Stimulated activated CD4-positive, alpha-beta T cell treated with anti-CD3 and anti-CD28 coated beads, Interleukin-1b, Interleukin-23, amount 100 ng/mL, for 1 hour (primary cell): ENCODE results near the gene MAP4K4.

Experiments used
- DNase-seq, 2 donors: peaks; one replicate each; pipeline ENCODE4 v3.0.0-alpha.2; 2020; ENCODE audit warnings: low read depth in 2 of 2

The MAP4K4 gene

DNA sequence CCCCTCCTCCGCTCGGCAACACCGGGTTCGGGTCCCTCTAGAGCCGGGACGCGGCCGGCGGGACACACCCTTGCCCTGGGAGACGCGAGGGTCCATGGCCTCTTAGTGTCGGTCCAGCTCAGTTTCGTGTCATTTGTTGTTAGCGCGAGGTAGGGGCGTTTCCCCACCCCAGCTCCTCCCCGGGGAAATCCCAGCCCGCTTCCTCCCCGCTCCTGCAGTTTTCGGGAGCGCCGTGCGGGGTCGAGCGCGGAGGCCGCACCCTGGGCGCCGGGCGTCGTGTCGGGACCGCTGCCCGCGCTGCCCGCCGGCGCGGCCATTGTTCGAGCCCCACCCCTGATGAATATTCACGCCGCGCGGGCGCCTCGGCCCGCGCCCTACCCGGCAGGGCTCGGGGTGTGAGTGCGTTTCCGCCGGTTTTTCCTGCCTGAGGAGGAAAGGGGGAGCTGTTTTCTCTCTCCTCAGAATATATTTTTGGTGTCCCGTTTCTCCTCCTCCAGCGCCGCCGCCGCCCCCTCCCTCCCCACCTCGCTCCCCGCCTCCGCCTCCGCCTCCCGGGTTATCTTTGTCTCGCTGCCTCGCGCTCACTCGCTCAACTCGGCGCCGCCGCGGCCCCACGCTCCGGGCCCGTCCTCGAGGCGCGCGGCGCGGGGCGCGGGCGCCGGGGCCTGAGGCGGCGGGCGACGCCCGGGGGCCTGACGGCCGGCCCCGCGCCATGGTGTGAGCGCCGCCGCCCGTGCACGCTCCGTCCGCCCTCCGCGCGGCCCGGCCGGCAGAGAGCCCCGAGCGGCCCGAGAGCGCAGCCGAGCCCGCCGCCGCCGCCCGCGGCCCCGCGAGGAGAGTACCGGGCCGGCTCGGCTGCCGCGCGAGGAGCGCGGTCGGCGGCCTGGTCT is at the start of gene MAP4K4:
TSS of gene MAP4K4 (plus strand) at position 584 of the 890 bp plus-strand sequence. CDS start 374 bp downstream, outside the sequence.
- peak; percentile 49 to 55 for DNase-seq

DNA sequence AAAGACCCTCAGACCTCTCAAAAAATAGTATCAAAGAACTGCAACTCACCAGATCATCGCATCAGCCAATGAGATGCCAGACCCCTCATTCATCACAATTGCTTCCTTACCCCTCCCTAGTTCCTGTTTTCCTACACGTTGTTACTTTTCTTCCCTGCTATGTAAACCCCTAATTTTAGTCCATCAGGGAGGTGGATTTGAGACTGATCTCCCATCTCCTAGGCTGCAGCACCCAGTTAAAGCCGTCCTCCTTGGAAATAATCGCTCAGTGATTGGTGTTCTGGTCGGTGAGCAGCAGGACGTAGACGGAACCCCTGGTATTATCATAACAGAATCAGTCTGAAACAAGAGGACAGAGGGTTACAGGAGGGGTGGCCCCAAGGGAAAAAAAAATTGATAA is 44.0 kb upstream of the MAP4K4 start:
- DNase-seq, result no peak

DNA sequence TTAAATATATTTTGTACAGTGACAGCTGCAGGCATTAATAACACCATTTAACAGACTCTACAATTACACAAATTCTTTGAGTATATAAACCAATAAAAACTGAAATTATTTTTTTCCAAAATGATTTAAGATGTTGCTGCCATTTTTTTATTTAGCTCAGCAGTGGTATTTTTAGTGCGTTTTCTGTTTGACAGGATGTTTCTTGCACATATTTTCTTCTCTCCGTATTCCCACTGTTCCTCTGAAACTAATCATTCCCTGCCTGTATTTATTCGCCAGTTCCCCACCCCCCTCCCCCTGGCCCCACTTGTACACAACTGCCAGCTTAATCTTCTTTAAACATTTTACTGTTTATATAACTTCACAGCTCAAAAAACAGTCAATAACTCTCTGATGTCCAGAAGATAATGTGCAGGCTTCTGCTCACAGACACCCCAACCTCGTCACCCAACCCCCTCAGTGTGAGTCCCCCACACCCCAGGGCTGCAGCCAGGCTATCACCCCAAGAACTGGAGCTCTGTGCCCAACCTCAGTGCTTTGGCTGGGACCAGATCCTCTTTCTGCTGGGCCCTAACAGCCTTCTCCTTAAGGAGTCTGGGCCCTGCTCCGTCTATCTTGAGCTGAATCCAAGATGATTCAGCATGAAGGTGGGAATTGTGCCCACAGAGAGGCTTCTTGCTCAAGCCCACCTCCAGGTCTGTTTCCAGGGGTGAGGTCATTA is 41.6 kb upstream of the MAP4K4 start:
- DNase-seq, result no peak

DNA sequence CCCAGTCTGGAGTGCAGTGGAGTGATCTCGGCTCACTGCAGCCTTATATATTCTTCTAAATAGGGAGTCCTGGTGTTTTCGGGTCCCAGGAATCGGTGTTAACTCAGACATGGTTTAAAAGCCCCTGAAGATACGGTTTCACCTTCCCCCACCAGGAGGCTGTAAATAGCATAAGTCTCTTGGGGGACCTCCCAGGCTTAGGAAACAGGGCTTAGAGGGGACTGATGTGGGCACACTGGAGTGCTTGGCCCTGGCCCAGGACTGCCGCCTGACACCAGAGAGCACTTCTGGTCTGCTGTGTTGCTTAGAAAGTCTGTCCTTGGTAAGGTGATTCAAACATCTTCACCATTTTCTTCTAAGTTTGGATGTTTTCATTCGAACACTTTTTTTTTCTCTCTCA is 39.7 kb upstream of the MAP4K4 start:
- no peak for DNase-seq

DNA sequence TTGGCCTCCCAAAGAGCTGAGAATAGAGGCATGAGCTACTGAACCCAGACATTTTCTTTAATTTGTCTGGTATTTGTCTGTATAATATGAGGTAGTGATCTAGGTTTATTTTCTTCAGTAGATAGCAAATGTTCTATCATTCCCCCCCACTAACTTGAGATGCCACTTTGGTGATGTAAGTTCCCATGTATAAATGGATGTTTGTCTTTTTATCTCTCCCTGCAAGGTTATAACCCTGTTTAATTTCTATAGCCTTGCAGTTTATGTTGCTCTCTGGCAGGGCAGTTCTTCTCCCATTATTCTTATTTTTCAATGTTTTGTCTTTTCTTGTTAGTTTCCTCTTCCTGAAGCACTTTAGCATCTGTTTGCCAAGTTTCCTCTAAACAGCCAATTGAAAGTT is 39.1 kb upstream of the MAP4K4 start:
- DNase-seq, result no peak

DNA sequence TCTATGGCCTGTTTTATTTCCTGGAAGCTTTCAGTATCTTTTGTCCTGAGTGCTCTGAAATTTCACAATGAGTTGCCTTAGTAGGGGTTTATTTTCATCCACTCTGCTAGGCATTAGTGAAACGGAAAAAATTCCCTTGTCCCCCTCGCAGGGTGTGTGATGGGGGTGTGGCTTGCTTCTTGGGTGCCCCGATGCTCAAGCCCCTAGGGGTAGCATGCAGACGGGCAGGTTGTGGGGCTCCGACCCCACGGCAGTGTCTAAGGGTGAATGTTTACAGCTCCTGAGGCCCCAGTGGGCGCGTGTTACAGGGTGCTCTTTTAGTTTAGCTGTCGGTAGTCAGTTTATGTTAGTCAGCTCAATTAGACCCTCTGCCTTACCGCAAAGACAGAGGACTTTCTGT is 32.2 kb upstream of the MAP4K4 start:
- no peak for DNase-seq

DNA sequence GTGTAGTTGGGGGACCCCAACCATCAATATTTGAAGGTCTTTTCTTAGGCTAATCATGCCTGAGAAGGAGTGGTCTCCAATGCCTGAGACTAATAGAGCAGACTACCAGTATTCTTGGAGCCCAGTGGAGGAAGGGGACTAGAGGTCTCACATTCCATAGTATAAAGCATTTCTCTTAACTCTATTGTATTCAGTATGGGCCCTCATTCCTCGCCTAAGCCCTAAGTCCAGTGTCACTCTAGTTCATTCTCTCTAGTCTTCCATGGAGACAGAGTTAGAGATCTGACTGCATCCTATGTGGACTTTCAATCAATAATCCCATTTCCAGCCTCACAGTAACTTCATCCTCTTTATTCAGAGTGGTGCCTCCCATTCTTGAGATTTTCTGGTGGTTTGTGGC is 29.7 kb upstream of the MAP4K4 start:
- no peak for DNase-seq

DNA sequence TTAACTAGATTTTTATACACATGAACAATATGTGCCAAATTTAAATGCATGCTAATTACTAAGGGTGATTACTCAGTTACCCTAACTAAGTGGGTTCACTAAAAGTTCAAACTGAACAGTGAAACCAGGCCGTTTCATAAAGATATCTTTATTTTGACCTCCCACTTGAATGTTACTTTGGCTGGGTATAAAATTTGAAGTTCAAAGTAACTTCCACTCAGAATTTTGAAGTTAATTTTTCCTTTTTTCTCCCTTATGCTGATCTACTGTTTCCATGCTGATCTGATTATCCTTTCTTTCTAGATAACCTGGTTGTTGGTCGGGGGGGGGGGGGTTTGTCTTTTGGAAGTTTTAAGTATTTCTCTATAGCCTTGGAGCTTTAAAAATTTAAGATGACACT is 25.5 kb upstream of the MAP4K4 start:
- no peak for DNase-seq

DNA sequence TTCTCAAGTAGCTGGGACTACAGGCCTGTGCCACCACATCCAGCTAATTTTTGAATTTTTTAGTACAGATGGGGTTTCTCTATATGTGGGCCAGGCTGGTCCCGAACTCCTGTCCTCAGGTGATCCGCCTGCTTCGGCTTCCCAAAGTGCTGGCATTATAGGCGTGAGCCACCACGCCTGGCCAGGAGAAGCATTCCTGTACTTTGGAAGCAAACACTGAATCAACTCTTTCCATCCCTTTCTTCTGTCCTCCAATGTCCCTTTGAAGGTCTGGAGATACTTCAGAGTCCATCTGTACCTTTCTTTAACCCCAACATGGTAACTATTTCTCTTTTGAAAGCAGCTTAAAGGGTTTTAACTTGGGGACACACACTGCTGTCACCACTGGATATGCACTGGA is 23.6 kb upstream of the MAP4K4 start:
- DNase-seq, result no peak

DNA sequence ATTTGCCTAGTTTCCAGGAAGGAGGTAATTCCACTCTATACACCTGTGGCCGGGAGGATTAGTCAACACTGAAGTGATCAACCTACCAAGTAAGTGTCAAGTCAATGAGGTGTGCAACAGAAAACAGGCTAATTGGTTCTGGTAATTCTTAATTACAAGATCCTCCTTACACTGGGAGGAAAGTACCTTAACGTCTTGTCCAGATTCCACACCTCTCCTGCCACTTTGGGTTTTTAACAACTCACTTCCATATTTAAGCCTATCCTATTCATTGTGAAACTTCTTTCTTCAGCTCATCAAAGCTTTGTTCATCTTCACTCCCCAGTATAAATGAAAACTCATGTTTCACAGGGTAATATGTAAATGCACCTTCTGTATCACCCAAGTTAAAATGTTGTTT is 22.0 kb upstream of the MAP4K4 start:
- DNase-seq, result no peak

DNA sequence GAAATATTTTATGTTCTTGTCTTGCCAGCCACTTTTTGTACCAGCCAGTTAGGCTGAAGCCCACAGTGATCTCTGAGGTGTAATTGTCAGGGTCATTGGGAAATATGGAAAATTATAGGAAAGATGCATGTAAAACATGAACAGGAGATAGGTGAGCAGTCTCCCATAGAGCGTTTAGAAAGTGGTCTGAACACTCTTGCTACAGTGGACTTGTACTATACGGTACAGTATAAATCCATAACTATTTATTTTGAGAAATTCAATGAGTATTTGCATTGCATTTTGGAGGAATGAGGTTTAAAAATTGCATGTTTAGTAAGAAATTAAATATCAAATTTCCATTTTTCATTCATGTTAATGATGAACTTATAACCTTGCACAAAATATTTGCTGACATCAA is 20.8 kb upstream of the MAP4K4 start:
- DNase-seq, result no peak

DNA sequence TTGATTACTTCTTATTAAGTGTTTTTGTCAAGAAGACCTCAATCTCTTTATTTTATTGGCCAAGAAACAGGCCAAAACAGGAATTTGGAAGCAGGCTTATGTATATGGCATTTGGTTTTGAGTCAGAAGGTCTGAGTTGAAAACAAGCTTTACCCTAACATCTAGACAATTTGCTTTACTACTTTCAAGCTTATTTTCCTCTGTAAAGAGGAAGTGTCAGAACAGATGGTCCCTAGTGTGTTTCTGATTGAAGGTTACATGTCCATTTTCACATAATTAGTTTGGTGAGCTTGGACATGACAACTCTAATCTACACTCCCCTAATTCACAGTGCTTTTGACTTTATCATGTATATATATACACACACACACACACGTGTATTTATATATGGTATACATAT is 19.8 kb upstream of the MAP4K4 start:
- no peak for DNase-seq

DNA sequence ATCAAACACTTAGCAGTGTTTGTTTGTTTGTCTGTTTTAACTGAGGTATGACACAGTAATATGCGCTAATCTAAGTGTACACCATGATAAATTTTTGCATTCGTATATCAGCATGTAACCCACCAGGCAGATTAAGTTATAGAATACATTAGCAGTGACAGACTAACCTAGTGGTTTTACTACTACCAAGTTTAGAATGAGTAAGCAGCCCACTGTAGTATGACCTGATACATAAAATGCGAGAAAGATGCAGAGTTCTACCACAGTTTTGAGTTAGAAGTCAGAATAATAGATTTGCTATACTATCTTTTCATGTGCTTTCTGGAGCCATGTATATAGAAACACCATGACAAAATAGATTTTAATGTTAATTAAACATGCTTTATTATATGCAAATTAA is 19.1 kb upstream of the MAP4K4 start:
- DNase-seq, result no peak

DNA sequence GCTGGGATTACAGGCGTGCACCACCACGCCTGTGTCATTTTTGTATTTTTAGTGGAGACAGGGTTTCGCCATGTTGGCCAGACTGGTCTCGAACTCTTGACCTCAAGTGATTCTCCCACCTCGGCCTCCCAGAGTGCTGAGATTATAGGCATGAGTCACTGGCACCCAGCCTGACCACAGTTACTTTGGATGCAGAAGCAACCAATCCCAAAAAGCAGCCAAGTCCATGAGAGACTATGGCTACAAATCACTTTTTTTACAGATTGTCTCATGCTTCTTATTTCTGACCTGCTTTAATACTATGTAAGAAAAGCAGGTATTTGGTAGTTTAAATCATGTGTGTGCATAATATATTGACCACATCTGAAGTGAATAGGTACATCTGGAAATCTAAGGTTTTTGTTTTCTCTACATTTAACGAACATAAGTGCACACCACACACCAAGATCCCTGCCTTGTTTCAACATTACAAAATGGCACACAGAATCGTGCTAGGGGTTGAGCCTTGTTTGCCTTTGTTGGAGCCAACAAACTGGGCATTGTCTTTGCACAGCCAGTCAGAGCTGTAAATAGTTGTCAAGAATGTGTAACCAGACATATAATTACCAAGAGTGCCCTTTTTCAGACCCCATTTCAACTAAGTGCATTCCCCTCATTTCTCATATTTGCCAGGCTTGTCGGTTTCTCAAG is 18.3 kb upstream of the MAP4K4 start:
- DNase-seq, result no peak

DNA sequence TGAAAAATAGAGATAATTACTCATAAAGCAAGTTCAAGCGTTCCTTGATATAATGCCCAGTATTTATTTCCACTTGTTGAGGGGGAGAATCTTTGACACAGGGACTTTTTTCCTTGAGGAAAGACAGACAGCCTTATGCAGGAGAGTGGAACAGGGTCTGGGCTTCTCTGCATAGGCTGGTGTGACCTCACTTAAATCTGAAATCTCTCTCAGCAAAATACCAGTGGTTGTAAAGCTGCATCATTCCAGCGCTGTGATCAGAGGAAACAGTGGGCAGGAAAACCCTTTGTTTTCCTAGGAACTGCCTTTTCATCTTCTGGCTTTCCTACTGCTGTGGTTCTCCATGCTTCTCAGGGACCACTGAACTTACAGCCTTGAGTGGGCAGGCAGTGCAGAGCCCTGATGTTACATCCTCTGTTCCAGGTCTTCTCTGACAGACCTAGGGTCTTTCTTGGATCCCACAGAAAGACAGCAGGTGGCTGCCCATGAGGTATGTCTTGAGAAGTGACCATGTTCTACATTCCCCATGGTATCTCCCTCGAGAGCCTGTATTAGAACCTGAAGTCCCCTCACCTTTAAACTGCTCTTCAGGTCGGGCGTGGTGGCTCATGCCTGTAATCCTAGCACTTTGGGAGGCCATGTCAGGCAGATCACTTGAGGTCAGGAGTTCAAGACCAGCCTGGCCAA is 17.6 kb upstream of the MAP4K4 start:
- no peak for DNase-seq

DNA sequence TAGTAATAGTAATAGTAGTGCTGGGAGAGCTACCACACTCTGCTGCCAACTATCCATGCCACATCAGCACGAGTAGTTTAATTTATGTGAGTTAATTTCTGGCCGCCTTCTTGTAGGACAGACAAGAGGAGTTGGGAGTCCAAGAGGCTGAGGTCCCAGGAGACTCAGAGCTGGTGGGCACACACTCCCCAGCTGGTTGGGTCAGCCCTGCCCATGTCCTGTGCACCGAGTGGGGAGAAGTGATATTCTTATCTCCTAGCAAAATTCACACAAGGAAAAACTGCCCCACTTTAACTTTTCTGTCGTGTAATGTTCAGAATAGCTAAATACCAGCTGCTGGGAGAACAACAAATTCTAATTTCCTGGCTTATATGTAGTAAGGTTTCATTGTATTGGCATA is 15.2 kb upstream of the MAP4K4 start:
- no peak for DNase-seq

DNA sequence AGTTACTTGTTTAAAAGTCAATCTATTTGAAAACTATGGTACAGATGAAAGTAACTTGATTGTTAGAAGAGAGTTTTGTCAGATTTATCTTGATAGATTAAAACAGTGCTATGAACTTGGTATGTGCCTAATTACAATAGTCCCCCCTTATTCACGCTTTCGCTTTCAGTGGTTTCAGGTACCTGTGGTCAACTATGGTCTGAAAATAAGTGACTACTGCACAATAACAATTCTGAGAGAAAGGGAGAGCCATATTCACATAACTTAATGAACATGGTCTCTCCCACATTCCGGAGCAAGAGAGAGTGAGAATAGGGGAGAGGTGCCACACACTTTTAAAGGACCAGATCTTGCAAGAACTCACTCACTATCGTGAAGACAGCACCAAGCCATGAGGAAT is 13.2 kb upstream of the MAP4K4 start:
- no peak for DNase-seq

DNA sequence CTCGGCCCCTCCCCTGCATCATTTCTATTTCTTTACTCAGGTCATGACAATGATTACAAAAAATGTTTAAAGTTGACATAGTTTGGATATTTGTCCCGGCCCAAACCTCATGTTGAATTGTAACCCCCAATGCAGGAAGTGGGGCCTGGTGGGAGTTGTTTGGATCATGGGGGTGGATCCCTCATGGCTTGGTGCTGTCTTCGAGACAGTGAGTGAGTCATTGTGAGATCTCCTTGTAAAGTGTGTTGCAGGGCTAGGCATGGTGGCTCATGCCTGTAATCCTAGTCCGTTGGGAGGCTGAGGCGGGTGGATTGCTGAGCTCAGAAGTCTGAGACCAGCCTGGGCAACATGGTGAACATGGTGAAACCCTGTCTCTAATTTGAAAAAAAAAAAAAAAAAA is 9.2 kb upstream of the MAP4K4 start:
- no peak for DNase-seq

DNA sequence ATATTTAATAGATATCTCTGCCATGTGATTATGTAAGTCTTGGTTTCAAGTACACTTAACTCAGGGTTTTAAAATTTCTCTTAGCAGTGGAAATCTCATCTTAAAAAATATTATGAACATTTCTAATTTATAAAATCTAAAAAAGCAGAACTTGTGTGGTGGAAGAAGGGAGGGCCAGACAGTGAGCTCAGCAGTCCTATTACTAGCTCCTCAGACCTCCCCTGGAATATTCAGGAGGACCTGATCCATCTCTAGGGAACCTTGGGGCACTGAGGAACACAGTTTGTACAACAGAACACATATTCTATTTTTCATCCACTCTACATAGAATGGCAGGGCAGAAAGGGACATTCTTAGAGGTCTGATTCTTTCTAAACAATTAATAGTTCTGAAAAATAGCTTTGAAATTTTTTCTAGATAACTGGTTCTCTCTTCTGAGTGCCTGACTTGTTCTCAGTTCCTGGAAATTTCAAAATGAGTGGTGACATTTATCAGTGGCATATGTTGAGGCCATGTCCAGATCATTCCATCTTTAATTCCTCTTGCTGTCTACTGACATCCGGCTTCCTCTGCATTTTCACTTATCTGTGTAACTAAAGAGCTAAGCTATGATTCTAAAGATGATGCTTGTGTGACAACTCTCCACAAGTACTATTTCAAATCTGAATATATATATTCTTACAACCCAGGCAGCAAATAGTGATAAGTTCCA is 8.2 kb upstream of the MAP4K4 start:
- no peak for DNase-seq

DNA sequence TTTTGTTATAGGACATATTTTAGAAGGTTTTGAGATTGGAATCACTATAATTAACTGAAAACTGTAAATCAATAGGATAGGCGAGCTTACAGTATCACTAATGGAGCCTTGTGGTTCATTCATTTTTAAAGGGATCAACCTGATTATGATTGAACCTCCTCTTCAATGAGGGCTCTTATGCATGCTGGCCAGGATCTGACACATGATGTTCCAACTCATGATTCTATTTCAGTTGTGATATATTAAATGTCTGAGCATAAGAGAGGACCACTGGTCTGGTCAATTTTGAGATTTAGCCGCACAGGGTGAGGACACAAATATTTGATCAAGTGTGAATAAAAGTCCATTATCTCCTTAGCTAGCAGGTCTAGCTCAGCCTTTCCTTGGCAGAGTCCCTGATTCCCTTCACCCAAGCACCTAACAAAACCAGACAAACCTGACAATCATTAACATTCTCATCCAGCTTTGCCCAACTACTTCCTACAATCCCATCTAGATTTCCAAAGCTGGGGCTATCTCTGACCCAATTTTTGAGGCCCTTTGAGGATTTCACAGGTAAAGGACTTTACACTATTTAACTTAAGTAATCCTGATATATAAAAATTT is 6.9 kb upstream of the MAP4K4 start:
- no peak for DNase-seq

DNA sequence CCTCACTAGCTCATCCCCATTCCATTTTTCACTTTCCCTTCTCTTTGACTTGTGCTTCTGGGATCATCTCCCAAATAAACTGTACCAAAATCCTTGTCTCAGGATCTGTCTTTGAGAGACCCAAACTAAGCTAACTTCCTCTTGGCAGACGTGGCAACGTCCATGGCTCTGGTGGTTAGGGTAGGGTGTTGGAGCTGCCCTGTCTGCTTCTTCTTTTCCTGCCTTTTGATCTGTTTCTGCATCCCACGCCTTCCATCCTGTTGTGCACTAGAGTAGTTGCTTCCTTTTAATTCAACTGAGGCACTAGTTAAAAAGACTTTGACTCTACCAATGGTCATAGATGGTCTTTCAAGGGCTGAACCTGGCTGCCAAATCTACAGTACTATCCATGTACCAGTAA is 5.5 kb upstream of the MAP4K4 start:
- DNase-seq, result no peak
